HepG2 (cell line): ENCODE measurements around the gene TFF2. TPM values are rescaled to one million over a fixed set of nuclear protein-coding genes. Genes with fewer than 3 reads are reported as not detected.

Experiments
- BORCS8-MEF2B ChIP-seq: sonication (generic); formaldehyde crosslinking; IDR thresholded peaks from 2 replicates; pipeline ENCODE4 v1.8.0; 2022; ENCODE audit warnings: mild to moderate bottlenecking, missing genetic modification reagents
- DNMT1 ChIP-seq: sonication (generic); formaldehyde crosslinking; IDR thresholded peaks from 2 replicates; pipeline ENCODE4 v1.5.1; 2020; ENCODE audit warnings: mild to moderate bottlenecking, missing genetic modification reagents
- ETV5 ChIP-seq: IDR thresholded peaks from 2 replicates; pipeline ENCODE4 v1.6.1; 2018; ENCODE audit warnings: missing biosample characterization, missing genetic modification reagents, inconsistent platforms, borderline replicate concordance
- HMG20A ChIP-seq: IDR thresholded peaks from 2 replicates; pipeline ENCODE4 v1.6.1; 2016; ENCODE audit warnings: borderline replicate concordance
- SALL1 ChIP-seq: sonication (generic); formaldehyde crosslinking; IDR thresholded peaks from 2 replicates; pipeline ENCODE4 v1.8.0; 2022; ENCODE audit warnings: mild to moderate bottlenecking, missing genetic modification reagents
- SMARCC2 ChIP-seq: fragments of 450-650 bp; IDR thresholded peaks from 2 replicates; pipeline ENCODE4 v1.6.1; 2017; ENCODE audit warnings: antibody characterized with exemption, mild to moderate bottlenecking
- SOX5 ChIP-seq: IDR thresholded peaks from 2 replicates; pipeline ENCODE4 v1.6.1; 2016; ENCODE audit warnings: borderline replicate concordance
- TCF7 ChIP-seq: sonication (generic); IDR thresholded peaks from 2 replicates; pipeline ENCODE4 v1.6.1; 2016; ENCODE audit warnings: antibody characterized with exemption, low read depth
- ZNF138 ChIP-seq: sonication (generic); formaldehyde crosslinking; IDR thresholded peaks from 2 replicates; pipeline ENCODE4 v1.5.0; 2020; ENCODE audit warnings: mild to moderate bottlenecking, low read depth, missing genetic modification reagents
- ZNF235 ChIP-seq: sonication (generic); formaldehyde crosslinking; IDR thresholded peaks from 2 replicates; pipeline ENCODE4 v1.8.1; 2023; ENCODE audit warnings: mild to moderate bottlenecking, missing genetic modification reagents, borderline replicate concordance
- ZNF549 ChIP-seq: sonication (generic); formaldehyde crosslinking; IDR thresholded peaks from 2 replicates; pipeline ENCODE4 v1.5.0; 2020; ENCODE audit warnings: missing genetic modification reagents
- ZNF713 ChIP-seq: sonication (generic); formaldehyde crosslinking; IDR thresholded peaks from 2 replicates; pipeline ENCODE4 v1.4.0; 2020; ENCODE audit warnings: mild to moderate bottlenecking, missing genetic modification reagents
- polyA plus RNA-seq, 8 experiments: library from polyadenylated mRNA; depleted of rRNA in 3 of 8; stranded (reverse) in 7 of 8; unstranded in 1 of 8; fragments of >200 nt; fragmentation: Illumina TruSeq in 4 of 8; extraction: Trizol in 4 of 8; gene quantifications; 2 replicates each; pipeline versions ENCODE4 v1.2.1 to v1.2.3, GENCODE V29; 2011 to 2016; ENCODE audit warnings: low read depth in 4 of 8, missing spikeins in 1 of 8, mixed read lengths in 1 of 8; ENCODE audit not compliant: insufficient read depth in 1 of 8
- total RNA-seq, 5 experiments: library from RNA; depleted of rRNA; stranded (reverse); fragments of >200 nt; fragmentation: Illumina TruSeq; extraction: Trizol; gene quantifications; 2 replicates each; pipeline ENCODE4 v1.2.3, GENCODE V29; 2016; ENCODE audit warnings: low read depth in 1 of 5
- TF ChIP-seq, protein P1 (sequence below): sonication (generic); formaldehyde crosslinking; IDR thresholded peaks from one replicate; pipeline ENCODE4 v1.5.1; 2020; ENCODE audit warnings: mild to moderate bottlenecking, missing genetic modification reagents; ENCODE audit errors: not compliant biosample characterization
- TF ChIP-seq, protein P2 (sequence below): sonication (generic); formaldehyde crosslinking; IDR thresholded peaks from 2 replicates; pipeline ENCODE4 v1.4.0; 2020; ENCODE audit warnings: missing genetic modification reagents
- TF ChIP-seq, protein P3 (sequence below): sonication (generic); formaldehyde crosslinking; IDR thresholded peaks from 2 replicates; pipeline ENCODE4 v1.5.1; 2020; ENCODE audit warnings: missing genetic modification reagents, mild to moderate bottlenecking, borderline replicate concordance
- TF ChIP-seq, protein P4 (sequence below): sonication (generic); formaldehyde crosslinking; IDR thresholded peaks from 2 replicates; pipeline ENCODE4 v1.8.1; 2023; ENCODE audit warnings: mild to moderate bottlenecking, missing genetic modification reagents

TFF2 gene
- total and polyA plus RNA-seq, 2 of the 13 experiments (the other 11 are each of a cell fraction or from before 2014, with no cell fraction given): 1.5 TPM; not detected in 1

DNA sequence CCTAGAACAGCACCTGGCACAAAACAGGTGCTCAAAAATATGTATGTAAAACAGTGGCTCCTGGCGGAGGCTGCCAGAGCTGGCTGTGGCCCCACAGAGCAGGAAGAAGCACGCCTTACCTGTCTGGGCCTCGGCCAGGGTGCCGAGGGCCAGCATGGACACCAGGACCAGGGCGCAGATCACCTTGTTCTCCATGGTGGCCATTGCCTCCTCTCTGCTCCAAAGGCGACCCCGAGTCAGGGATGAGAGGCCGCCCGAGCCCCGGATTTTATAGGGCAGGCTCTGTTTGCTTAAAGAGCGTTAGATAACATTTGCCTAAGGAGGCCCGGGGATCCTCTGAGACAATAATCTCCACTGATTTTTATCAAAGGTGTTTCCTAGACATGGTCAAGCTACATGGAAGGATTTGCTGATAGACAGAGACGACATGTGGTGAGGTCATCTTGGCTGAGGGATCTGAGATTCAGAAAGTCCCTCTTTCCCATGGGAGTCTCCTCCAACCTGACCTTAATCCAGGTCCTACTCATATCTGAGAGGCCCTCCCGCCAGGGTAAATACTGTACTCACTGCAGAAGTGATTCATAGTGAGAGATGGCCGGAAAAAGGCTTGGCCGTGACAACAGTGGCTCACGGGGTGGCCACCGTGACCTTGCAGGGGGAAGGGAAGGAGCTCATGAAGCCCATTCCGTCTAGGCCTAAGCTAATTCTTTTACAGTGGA is 15.7 kb upstream of the TFF2 start, which contains the start of gene TFF1 (continued):
- TF ChIP-seq, protein P1, sequence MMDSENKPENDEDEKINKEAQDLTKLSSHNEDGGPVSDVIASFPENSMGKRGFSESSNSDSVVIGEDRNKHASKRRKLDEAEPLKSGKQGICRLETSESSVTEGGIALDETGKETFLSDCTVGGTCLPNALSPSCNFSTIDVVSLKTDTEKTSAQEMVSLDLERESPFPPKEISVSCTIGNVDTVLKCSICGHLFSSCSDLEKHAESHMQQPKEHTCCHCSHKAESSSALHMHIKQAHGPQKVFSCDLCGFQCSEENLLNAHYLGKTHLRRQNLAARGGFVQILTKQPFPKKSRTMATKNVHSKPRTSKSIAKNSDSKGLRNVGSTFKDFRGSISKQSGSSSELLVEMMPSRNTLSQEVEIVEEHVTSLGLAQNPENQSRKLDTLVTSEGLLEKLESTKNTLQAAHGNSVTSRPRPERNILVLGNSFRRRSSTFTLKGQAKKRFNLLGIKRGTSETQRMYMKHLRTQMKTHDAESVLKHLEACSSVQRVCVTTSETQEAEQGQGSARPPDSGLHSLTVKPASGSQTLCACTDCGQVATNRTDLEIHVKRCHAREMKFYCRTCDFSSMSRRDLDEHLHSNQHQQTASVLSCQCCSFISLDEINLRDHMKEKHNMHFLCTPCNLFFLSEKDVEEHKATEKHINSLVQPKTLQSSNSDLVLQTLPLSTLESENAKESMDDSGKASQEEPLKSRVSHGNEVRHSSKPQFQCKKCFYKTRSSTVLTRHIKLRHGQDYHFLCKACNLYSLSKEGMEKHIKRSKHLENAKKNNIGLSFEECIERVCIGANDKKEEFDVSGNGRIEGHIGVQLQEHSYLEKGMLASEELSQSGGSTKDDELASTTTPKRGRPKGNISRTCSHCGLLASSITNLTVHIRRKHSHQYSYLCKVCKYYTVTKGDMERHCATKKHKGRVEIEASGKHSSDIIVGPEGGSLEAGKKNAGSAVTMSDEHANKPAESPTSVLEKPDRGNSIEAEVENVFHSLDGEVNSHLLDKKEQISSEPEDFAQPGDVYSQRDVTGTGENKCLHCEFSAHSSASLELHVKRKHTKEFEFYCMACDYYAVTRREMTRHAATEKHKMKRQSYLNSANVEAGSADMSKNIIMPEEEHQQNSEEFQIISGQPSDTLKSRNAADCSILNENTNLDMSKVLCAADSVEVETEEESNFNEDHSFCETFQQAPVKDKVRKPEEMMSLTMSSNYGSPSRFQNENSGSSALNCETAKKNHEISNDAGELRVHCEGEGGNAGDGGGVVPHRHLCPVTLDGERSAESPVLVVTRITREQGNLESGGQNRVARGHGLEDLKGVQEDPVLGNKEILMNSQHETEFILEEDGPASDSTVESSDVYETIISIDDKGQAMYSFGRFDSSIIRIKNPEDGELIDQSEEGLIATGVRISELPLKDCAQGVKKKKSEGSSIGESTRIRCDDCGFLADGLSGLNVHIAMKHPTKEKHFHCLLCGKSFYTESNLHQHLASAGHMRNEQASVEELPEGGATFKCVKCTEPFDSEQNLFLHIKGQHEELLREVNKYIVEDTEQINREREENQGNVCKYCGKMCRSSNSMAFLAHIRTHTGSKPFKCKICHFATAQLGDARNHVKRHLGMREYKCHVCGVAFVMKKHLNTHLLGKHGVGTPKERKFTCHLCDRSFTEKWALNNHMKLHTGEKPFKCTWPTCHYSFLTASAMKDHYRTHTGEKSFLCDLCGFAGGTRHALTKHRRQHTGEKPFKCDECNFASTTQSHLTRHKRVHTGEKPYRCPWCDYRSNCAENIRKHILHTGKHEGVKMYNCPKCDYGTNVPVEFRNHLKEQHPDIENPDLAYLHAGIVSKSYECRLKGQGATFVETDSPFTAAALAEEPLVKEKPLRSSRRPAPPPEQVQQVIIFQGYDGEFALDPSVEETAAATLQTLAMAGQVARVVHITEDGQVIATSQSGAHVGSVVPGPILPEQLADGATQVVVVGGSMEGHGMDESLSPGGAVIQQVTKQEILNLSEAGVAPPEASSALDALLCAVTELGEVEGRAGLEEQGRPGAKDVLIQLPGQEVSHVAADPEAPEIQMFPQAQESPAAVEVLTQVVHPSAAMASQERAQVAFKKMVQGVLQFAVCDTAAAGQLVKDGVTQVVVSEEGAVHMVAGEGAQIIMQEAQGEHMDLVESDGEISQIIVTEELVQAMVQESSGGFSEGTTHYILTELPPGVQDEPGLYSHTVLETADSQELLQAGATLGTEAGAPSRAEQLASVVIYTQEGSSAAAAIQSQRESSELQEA (CRISPR knock-in tag): no peak
- TF ChIP-seq, protein P2, sequence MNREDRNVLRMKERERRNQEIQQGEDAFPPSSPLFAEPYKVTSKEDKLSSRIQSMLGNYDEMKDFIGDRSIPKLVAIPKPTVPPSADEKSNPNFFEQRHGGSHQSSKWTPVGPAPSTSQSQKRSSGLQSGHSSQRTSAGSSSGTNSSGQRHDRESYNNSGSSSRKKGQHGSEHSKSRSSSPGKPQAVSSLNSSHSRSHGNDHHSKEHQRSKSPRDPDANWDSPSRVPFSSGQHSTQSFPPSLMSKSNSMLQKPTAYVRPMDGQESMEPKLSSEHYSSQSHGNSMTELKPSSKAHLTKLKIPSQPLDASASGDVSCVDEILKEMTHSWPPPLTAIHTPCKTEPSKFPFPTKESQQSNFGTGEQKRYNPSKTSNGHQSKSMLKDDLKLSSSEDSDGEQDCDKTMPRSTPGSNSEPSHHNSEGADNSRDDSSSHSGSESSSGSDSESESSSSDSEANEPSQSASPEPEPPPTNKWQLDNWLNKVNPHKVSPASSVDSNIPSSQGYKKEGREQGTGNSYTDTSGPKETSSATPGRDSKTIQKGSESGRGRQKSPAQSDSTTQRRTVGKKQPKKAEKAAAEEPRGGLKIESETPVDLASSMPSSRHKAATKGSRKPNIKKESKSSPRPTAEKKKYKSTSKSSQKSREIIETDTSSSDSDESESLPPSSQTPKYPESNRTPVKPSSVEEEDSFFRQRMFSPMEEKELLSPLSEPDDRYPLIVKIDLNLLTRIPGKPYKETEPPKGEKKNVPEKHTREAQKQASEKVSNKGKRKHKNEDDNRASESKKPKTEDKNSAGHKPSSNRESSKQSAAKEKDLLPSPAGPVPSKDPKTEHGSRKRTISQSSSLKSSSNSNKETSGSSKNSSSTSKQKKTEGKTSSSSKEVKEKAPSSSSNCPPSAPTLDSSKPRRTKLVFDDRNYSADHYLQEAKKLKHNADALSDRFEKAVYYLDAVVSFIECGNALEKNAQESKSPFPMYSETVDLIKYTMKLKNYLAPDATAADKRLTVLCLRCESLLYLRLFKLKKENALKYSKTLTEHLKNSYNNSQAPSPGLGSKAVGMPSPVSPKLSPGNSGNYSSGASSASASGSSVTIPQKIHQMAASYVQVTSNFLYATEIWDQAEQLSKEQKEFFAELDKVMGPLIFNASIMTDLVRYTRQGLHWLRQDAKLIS (CRISPR knock-in tag): no peak
- no peak for TF ChIP-seq ZNF713
- no peak for TF ChIP-seq BORCS8-MEF2B
- TF ChIP-seq SMARCC2: no peak
- TF ChIP-seq DNMT1 (CRISPR knock-in tag): no peak
- TF ChIP-seq ZNF549 (CRISPR knock-in tag): no peak
- peak; percentile 82; the same call in 1 of the 2 replicates for TF ChIP-seq ETV5 (CRISPR knock-in tag)
- TF ChIP-seq SALL1 (CRISPR knock-in tag): 0 out of 2 replicates have a peak, but pooled peaks have one; percentile 15
- TF ChIP-seq, protein P3, sequence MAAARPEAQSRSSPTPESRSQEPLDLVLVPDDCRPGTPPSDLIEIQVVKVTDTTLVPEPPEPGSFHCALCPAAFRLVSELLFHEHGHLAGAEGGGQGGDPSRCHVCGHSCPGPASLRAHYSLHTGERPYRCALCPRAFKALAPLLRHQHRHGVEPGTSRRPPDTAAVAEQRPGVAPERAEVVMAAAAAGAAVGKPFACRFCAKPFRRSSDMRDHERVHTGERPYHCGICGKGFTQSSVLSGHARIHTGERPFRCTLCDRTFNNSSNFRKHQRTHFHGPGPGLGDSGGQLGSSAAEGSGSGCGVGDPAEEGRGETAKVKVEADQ (CRISPR knock-in tag): no peak
- peak; percentile 17; the same call in 1 of the 2 replicates for TF ChIP-seq TCF7
- TF ChIP-seq ZNF235 (CRISPR knock-in tag): no peak
- peak; percentile 58; the same call in 1 of the 2 replicates for TF ChIP-seq HMG20A (CRISPR knock-in tag)
- TF ChIP-seq SOX5 (CRISPR knock-in tag): peak; percentile 44; the same call in 1 of the 2 replicates
- TF ChIP-seq, protein P4, sequence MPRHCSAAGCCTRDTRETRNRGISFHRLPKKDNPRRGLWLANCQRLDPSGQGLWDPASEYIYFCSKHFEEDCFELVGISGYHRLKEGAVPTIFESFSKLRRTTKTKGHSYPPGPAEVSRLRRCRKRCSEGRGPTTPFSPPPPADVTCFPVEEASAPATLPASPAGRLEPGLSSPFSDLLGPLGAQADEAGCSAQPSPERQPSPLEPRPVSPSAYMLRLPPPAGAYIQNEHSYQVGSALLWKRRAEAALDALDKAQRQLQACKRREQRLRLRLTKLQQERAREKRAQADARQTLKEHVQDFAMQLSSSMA (CRISPR knock-in tag): no peak
- TF ChIP-seq ZNF138: no peak
